ENCODE measurements around the gene ATXN7L1.

GRCh38 chr7:105839266-105839665 lies 37.1 kb downstream of the ATXN7L1 start:
- TF ChIP-seq CTCF (IDR thresholded peaks at IDR 0.05; ENCODE audit: low read depth, low read length) (no peak), EZH2phosphoT487 (IDR thresholded peaks at IDR 0.05; ENCODE audit: low read depth) (no peak)

All from OCI-LY3 (cell line).